ENCODE results near the gene DNAJC30. TPM values are rescaled to one million over a fixed set of nuclear protein-coding genes. Genes with fewer than 3 reads are reported as not detected.
"Not testable (repeated sequence)": the region's sequence is repeated elsewhere in the genome, so short reads cannot be mapped to it uniquely, and the experiment has no call there.

DNAJC30 gene
- total RNA-seq, 1 donor from 2014 or later: 1.6 TPM

GRCh38 chr7:73671322-73671661 is 12.0 kb downstream of the DNAJC30 start:
- no peak overlapping the region for H3K4me3 ChIP-seq (ENCODE audit: low read length in 3 of 3)
- no peak overlapping the region for H3K27ac ChIP-seq (ENCODE audit: low read depth, low read length)
- H3K9ac ChIP-seq (ENCODE audit: low read depth in 1 of 3, low read length in 3 of 3): no peak overlapping the region
- no peaks in the 10 kb centered on the region for H3K9me3 ChIP-seq (ENCODE audit: control insufficient read depth in 3 of 3, low read length in 3 of 3)
- H3K36me3 ChIP-seq (ENCODE audit: control insufficient read depth in 3 of 3, insufficient read depth in 3 of 3, low read length in 3 of 3): no peaks in the 10 kb centered on the region
- H3K4me1 ChIP-seq (ENCODE audit: control insufficient read depth in 3 of 3, insufficient read depth in 3 of 3, low read length in 3 of 3): peaks cover 5 to 10% (median 7%) of the 10 kb centered on the region in 3 donors
- no peaks in the 10 kb centered on the region for H3K27me3 ChIP-seq (ENCODE audit: control insufficient read depth in 3 of 3, insufficient read depth in 3 of 3, low read length in 3 of 3)

GRCh38 chr7:73669858-73670385 is 13.3 kb downstream of the DNAJC30 start:
- H3K4me3 ChIP-seq (ENCODE audit: low read length in 3 of 3): no peak overlapping the region
- H3K36me3 ChIP-seq (ENCODE audit: control insufficient read depth in 3 of 3, insufficient read depth in 3 of 3, low read length in 3 of 3): no peaks in the 10 kb centered on the region
- H3K27me3 ChIP-seq (ENCODE audit: control insufficient read depth in 3 of 3, insufficient read depth in 3 of 3, low read length in 3 of 3): no peaks in the 10 kb centered on the region
- H3K9ac ChIP-seq (ENCODE audit: low read depth in 1 of 3, low read length in 3 of 3): no peak overlapping the region
- no peak overlapping the region for H3K27ac ChIP-seq (ENCODE audit: low read depth, low read length)
- peaks cover 5 to 10% (median 7%) of the 10 kb centered on the region in 3 donors for H3K4me1 ChIP-seq (ENCODE audit: control insufficient read depth in 3 of 3, insufficient read depth in 3 of 3, low read length in 3 of 3)
- H3K9me3 ChIP-seq (ENCODE audit: control insufficient read depth in 3 of 3, low read length in 3 of 3): no peaks in the 10 kb centered on the region

- no peaks in the 10 kb centered on the region for H3K9me3 ChIP-seq (ENCODE audit: control insufficient read depth in 3 of 3, low read length in 3 of 3)
- H3K27ac ChIP-seq (ENCODE audit: low read depth, low read length): no peak overlapping the region
- no peak overlapping the region for H3K9ac ChIP-seq (ENCODE audit: low read depth in 1 of 3, low read length in 3 of 3)
- H3K4me3 ChIP-seq (ENCODE audit: low read length in 3 of 3): no peak overlapping the region
- H3K36me3 ChIP-seq (ENCODE audit: control insufficient read depth in 3 of 3, insufficient read depth in 3 of 3, low read length in 3 of 3): no peaks in the 10 kb centered on the region
- H3K27me3 ChIP-seq (ENCODE audit: control insufficient read depth in 3 of 3, insufficient read depth in 3 of 3, low read length in 3 of 3): no peaks in the 10 kb centered on the region
- H3K4me1 ChIP-seq (ENCODE audit: control insufficient read depth in 3 of 3, insufficient read depth in 3 of 3, low read length in 3 of 3): peaks cover 5 to 10% (median 7%) of the 10 kb centered on the region in 3 donors
These were observed 14.0 kb downstream of the DNAJC30 start for GRCh38 chr7:73669288-73669701.

- peak overlapping the region; percentile 64 to 68 (median 67) for H3K4me3 ChIP-seq (ENCODE audit: low read length in 3 of 3)
- no peaks in the 10 kb centered on the region for H3K9me3 ChIP-seq (ENCODE audit: control insufficient read depth in 3 of 3, low read length in 3 of 3)
- peak overlapping the region in 2 of 3 donors; percentile 67 to 74 for H3K9ac ChIP-seq (ENCODE audit: low read depth in 1 of 3, low read length in 3 of 3)
- no peaks in the 10 kb centered on the region for H3K36me3 ChIP-seq (ENCODE audit: control insufficient read depth in 3 of 3, insufficient read depth in 3 of 3, low read length in 3 of 3)
- no peak overlapping the region for H3K27ac ChIP-seq (ENCODE audit: low read depth, low read length)
- H3K4me1 ChIP-seq (ENCODE audit: control insufficient read depth in 3 of 3, insufficient read depth in 3 of 3, low read length in 3 of 3): peaks cover 5 to 10% (median 7%) of the 10 kb centered on the region in 3 donors
- H3K27me3 ChIP-seq (ENCODE audit: control insufficient read depth in 3 of 3, insufficient read depth in 3 of 3, low read length in 3 of 3): no peaks in the 10 kb centered on the region
These were observed 14.4 kb downstream of the DNAJC30 start for GRCh38 chr7:73668886-73669230.

- no peaks in the 10 kb centered on the region for H3K36me3 ChIP-seq (ENCODE audit: control insufficient read depth in 3 of 3, insufficient read depth in 3 of 3, low read length in 3 of 3)
- no peaks in the 10 kb centered on the region for H3K27me3 ChIP-seq (ENCODE audit: control insufficient read depth in 3 of 3, insufficient read depth in 3 of 3, low read length in 3 of 3)
- H3K4me1 ChIP-seq (ENCODE audit: control insufficient read depth in 3 of 3, insufficient read depth in 3 of 3, low read length in 3 of 3): peaks cover 5 to 10% (median 7%) of the 10 kb centered on the region in 3 donors
- peak overlapping the region; percentile 67 to 74 (median 70) for H3K9ac ChIP-seq (ENCODE audit: low read depth in 1 of 3, low read length in 3 of 3)
- H3K27ac ChIP-seq (ENCODE audit: low read depth, low read length): no peak overlapping the region
- peak overlapping the region; percentile 64 to 68 (median 67) for H3K4me3 ChIP-seq (ENCODE audit: low read length in 3 of 3)
- peaks cover 0 to 1% (median 0%) of the 10 kb centered on the region in 3 donors for H3K9me3 ChIP-seq (ENCODE audit: control insufficient read depth in 3 of 3, low read length in 3 of 3)
These were observed 15.0 kb downstream of the DNAJC30 start for GRCh38 chr7:73668103-73668885.

- Histone ChIP-seq H3K9me3 (ENCODE audit: control insufficient read depth in 3 of 3, low read length in 3 of 3) (peaks cover 0 to 7% (median 0%) of the 10 kb centered on the region in 3 donors), H3K4me3 (ENCODE audit: low read length in 3 of 3) (peak within 1 kb of the TSS; percentile 64 to 68 (median 67)), H3K36me3 (ENCODE audit: control insufficient read depth in 3 of 3, insufficient read depth in 3 of 3, low read length in 3 of 3) (no peaks in the 10 kb centered on the region), H3K27ac (ENCODE audit: low read depth, low read length) (no peak within 1 kb of the TSS), H3K4me1 (ENCODE audit: control insufficient read depth in 3 of 3, insufficient read depth in 3 of 3, low read length in 3 of 3) (peaks cover 5 to 10% (median 7%) of the 10 kb centered on the region in 3 donors), H3K9ac (ENCODE audit: low read depth in 1 of 3, low read length in 3 of 3) (peak within 1 kb of the TSS; percentile 67 to 74 (median 70)), H3K27me3 (ENCODE audit: control insufficient read depth in 3 of 3, insufficient read depth in 3 of 3, low read length in 3 of 3) (no peaks in the 10 kb centered on the region)
These were observed 15.7 kb downstream of the DNAJC30 start, which contains the start of gene VPS37D for GRCh38 chr7:73667344-73668102. VPS37D (plus strand) TSS chr7:73667831; CDS start chr7:73667959, 128 bp downstream.

GRCh38 chr7:73663033-73663432 is 20.2 kb downstream of the DNAJC30 start:
- peaks cover 0 to 7% (median 0%) of the 10 kb centered on the region in 3 donors for H3K9me3 ChIP-seq (ENCODE audit: control insufficient read depth in 3 of 3, low read length in 3 of 3)
- peaks cover 0 to 2% (median 0%) of the 10 kb centered on the region in 3 donors for H3K27me3 ChIP-seq (ENCODE audit: control insufficient read depth in 3 of 3, insufficient read depth in 3 of 3, low read length in 3 of 3)
- peaks cover 0 to 2% (median 0%) of the 10 kb centered on the region in 3 donors for H3K4me1 ChIP-seq (ENCODE audit: control insufficient read depth in 3 of 3, insufficient read depth in 3 of 3, low read length in 3 of 3)

GRCh38 chr7:73660594-73660993 is 22.7 kb downstream of the DNAJC30 start:
- H3K27me3 ChIP-seq (ENCODE audit: control insufficient read depth in 3 of 3, insufficient read depth in 3 of 3, low read length in 3 of 3); H3K9ac ChIP-seq (ENCODE audit: low read depth in 1 of 3, low read length in 3 of 3); H3K4me1 ChIP-seq (ENCODE audit: control insufficient read depth in 3 of 3, insufficient read depth in 3 of 3, low read length in 3 of 3); H3K36me3 ChIP-seq (ENCODE audit: control insufficient read depth in 3 of 3, insufficient read depth in 3 of 3, low read length in 3 of 3); H3K4me3 ChIP-seq (ENCODE audit: low read length in 3 of 3); H3K27ac ChIP-seq (ENCODE audit: low read depth, low read length); H3K9me3 ChIP-seq (ENCODE audit: control insufficient read depth in 3 of 3, low read length in 3 of 3): not testable (repeated sequence)

More at GRCh38 chr7:73663033-73663432, 20.2 kb downstream of the DNAJC30 start:
- H3K27ac ChIP-seq (ENCODE audit: low read depth, low read length): no peak overlapping the region
- H3K36me3 ChIP-seq (ENCODE audit: control insufficient read depth in 3 of 3, insufficient read depth in 3 of 3, low read length in 3 of 3): no peaks in the 10 kb centered on the region
- H3K4me3 ChIP-seq (ENCODE audit: low read length in 3 of 3): no peak overlapping the region
- H3K9ac ChIP-seq (ENCODE audit: low read depth in 1 of 3, low read length in 3 of 3): no peak overlapping the region

GRCh38 chr7:73659983-73660382 is 23.3 kb downstream of the DNAJC30 start:
- H3K9me3 ChIP-seq (ENCODE audit: control insufficient read depth in 3 of 3, low read length in 3 of 3): peaks cover 0 to 7% (median 0%) of the 10 kb centered on the region in 3 donors
- no peak overlapping the region for H3K27ac ChIP-seq (ENCODE audit: low read depth, low read length)
- no peaks in the 10 kb centered on the region for H3K4me1 ChIP-seq (ENCODE audit: control insufficient read depth in 3 of 3, insufficient read depth in 3 of 3, low read length in 3 of 3)
- H3K27me3 ChIP-seq (ENCODE audit: control insufficient read depth in 3 of 3, insufficient read depth in 3 of 3, low read length in 3 of 3): peaks cover 0 to 2% (median 0%) of the 10 kb centered on the region in 3 donors
- no peak overlapping the region for H3K9ac ChIP-seq (ENCODE audit: low read depth in 1 of 3, low read length in 3 of 3)
- no peaks in the 10 kb centered on the region for H3K36me3 ChIP-seq (ENCODE audit: control insufficient read depth in 3 of 3, insufficient read depth in 3 of 3, low read length in 3 of 3)
- H3K4me3 ChIP-seq (ENCODE audit: low read length in 3 of 3): no peak overlapping the region

- H3K27me3 ChIP-seq (ENCODE audit: control insufficient read depth in 3 of 3, insufficient read depth in 3 of 3, low read length in 3 of 3); H3K4me3 ChIP-seq (ENCODE audit: low read length in 3 of 3); H3K9ac ChIP-seq (ENCODE audit: low read depth in 1 of 3, low read length in 3 of 3); H3K9me3 ChIP-seq (ENCODE audit: control insufficient read depth in 3 of 3, low read length in 3 of 3); H3K27ac ChIP-seq (ENCODE audit: low read depth, low read length); H3K4me1 ChIP-seq (ENCODE audit: control insufficient read depth in 3 of 3, insufficient read depth in 3 of 3, low read length in 3 of 3); H3K36me3 ChIP-seq (ENCODE audit: control insufficient read depth in 3 of 3, insufficient read depth in 3 of 3, low read length in 3 of 3): not testable (repeated sequence)
These were observed 27.9 kb downstream of the DNAJC30 start for GRCh38 chr7:73655309-73655708.
